B cell (primary cell): Measurements from ENCODE around the gene MDK. TPM values are rescaled to one million over a fixed set of nuclear protein-coding genes. Genes with fewer than 3 reads are reported as not detected.

Experiments
- ATAC-seq: fragments of 200-7000 bp; cut with Tn5 transposase; one replicate; pipeline ENCODE4 v1.10.0; 2021; ENCODE audit warnings: low read depth, mild to moderate bottlenecking, moderate number of reproducible peaks, moderate library complexity
- CTCF ChIA-PET: fragments of 350-600 bp; sonication (Branson Sonifier 250); formaldehyde crosslinking; loops from one replicate; lab custom pipeline; 2021; ENCODE audit warnings: antibody characterized with exemption, inconsistent platforms; lab: Charles Lee
- POLR2A ChIA-PET: fragments of 350-600 bp; sonication (Branson Sonifier 250); formaldehyde crosslinking; loops from one replicate; lab custom pipeline; 2021; ENCODE audit warnings: antibody characterized with exemption; lab: Charles Lee
- DNase-seq: peaks from one replicate; pipeline ENCODE4 v3.0.0; 2013
- H2AFZ ChIP-seq: 2 replicates; pipeline ENCODE4 v1.6.1; 2012; ENCODE audit warnings: mild to moderate bottlenecking, low read depth, low read length; ENCODE audit not compliant: insufficient read depth, poor library complexity, severe bottlenecking
- H3K27ac ChIP-seq, 2 donors: 1 replicate in 1 of 2; 2 replicates in 1 of 2; pipeline ENCODE4 v1.5.1; 2012 to 2013; ENCODE audit warnings: low read length in 2 of 2, mild to moderate bottlenecking in 2 of 2, moderate library complexity in 1 of 2
- H3K27me3 ChIP-seq, 4 experiments: fragments of 200-600 bp in 1 of 4; sonication (generic) in 1 of 4; replicated peaks in 1 of 4; 1 replicate in 2 of 4; 2 replicates in 2 of 4; pipeline versions ENCODE4 v1.6.1 to v1.7.0; 2013 to 2016; ENCODE audit warnings: low read length in 3 of 4, mild to moderate bottlenecking in 2 of 4, mixed read lengths in 1 of 4, moderate library complexity in 1 of 4; ENCODE audit not compliant: insufficient read depth in 4 of 4, control insufficient read depth in 3 of 4; ENCODE audit errors: control extremely low read depth in 1 of 4
- H3K36me3 ChIP-seq, 2 experiments: replicated peaks in 1 of 2; 1 replicate in 1 of 2; 2 replicates in 1 of 2; pipeline versions ENCODE4 v1.6.1 to v1.7.1; 2013; ENCODE audit warnings: low read length in 1 of 2; ENCODE audit not compliant: insufficient read depth in 2 of 2, control insufficient read depth in 1 of 2; ENCODE audit errors: control extremely low read depth in 1 of 2, extremely low read depth in 1 of 2
- H3K4me1 ChIP-seq, 2 donors: fragments of 200-600 bp in 1 of 2; sonication (generic) in 1 of 2; 1 replicate in 1 of 2; 2 replicates in 1 of 2; pipeline versions ENCODE4 v1.5.1 to v1.6.1; 2013 to 2017; ENCODE audit warnings: low read length in 2 of 2; ENCODE audit not compliant: control insufficient read depth in 2 of 2, insufficient read depth in 2 of 2
- H3K4me2 ChIP-seq: replicated peaks from 2 replicates; pipeline ENCODE3; 2012; ENCODE audit warnings: mild to moderate bottlenecking, low read depth, low read length; ENCODE audit not compliant: poor library complexity, severe bottlenecking
- H3K4me3 ChIP-seq, 5 experiments: fragments of 200-600 bp in 1 of 5; sonication (generic) in 1 of 5; 1 replicate in 3 of 5; 2 replicates in 2 of 5; pipeline versions ENCODE4 v1.5.1 to v1.7.0; 2011 to 2016; ENCODE audit warnings: low read length in 4 of 5, mild to moderate bottlenecking in 4 of 5, low read depth in 2 of 5, control low read depth in 1 of 5, moderate library complexity in 1 of 5; ENCODE audit not compliant: insufficient read depth in 1 of 5; ENCODE audit errors: control extremely low read depth in 1 of 5, extremely low read depth in 1 of 5
- H3K79me2 ChIP-seq: fragments of 200-600 bp; sonication (generic); one replicate; pipeline ENCODE4 v1.6.0; 2016; ENCODE audit warnings: low read length; ENCODE audit not compliant: control insufficient read depth, insufficient read depth
- H3K9ac ChIP-seq: fragments of 200-600 bp; sonication (generic); 2 replicates; pipeline ENCODE4 v1.6.1; 2017; ENCODE audit warnings: mild to moderate bottlenecking, low read length, moderate library complexity
- H3K9me3 ChIP-seq, 3 donors: one replicate each; pipeline versions ENCODE4 v1.6.1 to v1.7.1; 2013; ENCODE audit warnings: low read length in 2 of 3; ENCODE audit not compliant: control insufficient read depth in 2 of 3, insufficient read depth in 1 of 3; ENCODE audit errors: control extremely low read depth in 1 of 3
- H4K20me1 ChIP-seq: 2 replicates; pipeline ENCODE4 v1.6.0; 2012; ENCODE audit warnings: mild to moderate bottlenecking, low read length; ENCODE audit not compliant: insufficient read depth, control insufficient read depth, poor library complexity, severe bottlenecking
- H3K27ac Mint-ChIP-seq: one replicate; pipeline ENCODE4 v1.8.0; 2021; ENCODE audit warnings: mixed read lengths
- H3K27me3 Mint-ChIP-seq: one replicate; pipeline ENCODE4 v1.8.0; 2021; ENCODE audit warnings: mixed read lengths
- H3K4me1 Mint-ChIP-seq: one replicate; pipeline ENCODE4 v1.8.0; 2021; ENCODE audit warnings: mixed read lengths
- H3K4me3 Mint-ChIP-seq: one replicate; pipeline ENCODE4 v1.8.0; 2021; ENCODE audit warnings: mixed read lengths
- H3K9me3 Mint-ChIP-seq: one replicate; pipeline ENCODE4 v1.8.0; 2022; ENCODE audit warnings: mixed read lengths; ENCODE audit not compliant: insufficient read depth
- EZH2 ChIP-seq: IDR thresholded peaks from 2 replicates; pipeline ENCODE4 v1.6.1; 2012; ENCODE audit warnings: borderline replicate concordance, low read depth, mild to moderate bottlenecking, moderate library complexity, low read length; ENCODE audit not compliant: insufficient read depth, poor library complexity, severe bottlenecking
- WGBS: methylation state at CpG from one replicate; pipeline ENCODE4 v1.1.5; 2013; ENCODE audit warnings: missing lambda C conversion rate; ENCODE audit not compliant: insufficient coverage; 5-methylcytosine and 5-hydroxymethylcytosine counted together
- intact Hi-C: fragments of 100-400 bp; cut with micrococcal nuclease; formaldehyde crosslinking; loops from one replicate; pipeline ENCODE4 v1.10.0; 2022
- polyA plus RNA-seq: library from polyadenylated mRNA; depleted of rRNA; stranded (reverse); fragments of >200 nt; gene quantifications from 2 replicates; pipeline ENCODE4 v1.2.3, GENCODE V29; 2012
- total RNA-seq, 2 donors: library from RNA; stranded (reverse); fragments of 120-200 nt in 1 of 2; gene quantifications; 1 replicate in 1 of 2; 2 replicates in 1 of 2; pipeline versions ENCODE4 v1.2.3 to v1.2.4, GENCODE V29; 2013 to 2022
- TF ChIP-seq, protein P1 (sequence below): fragments of 200-600 bp; IDR thresholded peaks from one replicate; pipeline ENCODE4 v1.8.0; 2022; ENCODE audit warnings: antibody characterized with exemption, mild to moderate bottlenecking

Gene MDK
- total and polyA plus RNA-seq, 2 donors (not counting 1 experiment from before 2014, with no cell fraction given) = 1.5 to 2.6 TPM

DNA sequence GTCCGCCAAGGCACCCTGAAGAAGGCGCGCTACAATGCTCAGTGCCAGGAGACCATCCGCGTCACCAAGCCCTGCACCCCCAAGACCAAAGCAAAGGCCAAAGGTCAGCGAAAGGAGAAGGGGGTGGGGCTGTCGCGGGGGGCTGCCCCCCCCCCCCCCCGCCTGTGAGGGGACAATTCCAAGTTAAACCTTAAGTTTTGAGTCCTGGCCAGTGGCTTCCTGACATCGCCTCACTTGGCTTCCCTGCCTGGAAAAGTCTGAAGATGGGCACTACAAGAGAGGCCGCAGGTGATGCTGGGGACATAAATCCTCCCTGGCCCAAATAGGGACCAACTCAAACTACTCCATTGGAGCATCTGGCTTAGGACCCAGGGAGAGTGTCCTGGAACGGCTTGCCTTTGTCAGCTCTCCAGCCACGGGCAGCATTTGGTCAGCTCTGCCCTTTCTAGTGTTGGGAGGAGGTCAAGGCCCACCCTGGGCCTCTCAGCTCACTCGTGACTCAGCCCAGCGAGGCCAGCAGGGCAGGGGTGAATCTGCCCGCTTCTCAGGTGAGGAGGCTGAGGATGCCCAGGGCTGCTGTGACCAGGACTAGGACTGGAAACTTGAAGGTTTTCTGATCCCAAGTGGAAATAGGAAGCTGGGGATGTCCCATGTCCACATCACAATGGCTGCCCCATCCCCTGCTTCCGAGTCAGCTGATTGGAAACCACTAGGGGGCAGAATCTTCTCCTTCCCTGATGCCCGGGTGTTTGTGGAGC lies 1.4 kb downstream of the MDK start:
- TF ChIP-seq, protein P1, sequence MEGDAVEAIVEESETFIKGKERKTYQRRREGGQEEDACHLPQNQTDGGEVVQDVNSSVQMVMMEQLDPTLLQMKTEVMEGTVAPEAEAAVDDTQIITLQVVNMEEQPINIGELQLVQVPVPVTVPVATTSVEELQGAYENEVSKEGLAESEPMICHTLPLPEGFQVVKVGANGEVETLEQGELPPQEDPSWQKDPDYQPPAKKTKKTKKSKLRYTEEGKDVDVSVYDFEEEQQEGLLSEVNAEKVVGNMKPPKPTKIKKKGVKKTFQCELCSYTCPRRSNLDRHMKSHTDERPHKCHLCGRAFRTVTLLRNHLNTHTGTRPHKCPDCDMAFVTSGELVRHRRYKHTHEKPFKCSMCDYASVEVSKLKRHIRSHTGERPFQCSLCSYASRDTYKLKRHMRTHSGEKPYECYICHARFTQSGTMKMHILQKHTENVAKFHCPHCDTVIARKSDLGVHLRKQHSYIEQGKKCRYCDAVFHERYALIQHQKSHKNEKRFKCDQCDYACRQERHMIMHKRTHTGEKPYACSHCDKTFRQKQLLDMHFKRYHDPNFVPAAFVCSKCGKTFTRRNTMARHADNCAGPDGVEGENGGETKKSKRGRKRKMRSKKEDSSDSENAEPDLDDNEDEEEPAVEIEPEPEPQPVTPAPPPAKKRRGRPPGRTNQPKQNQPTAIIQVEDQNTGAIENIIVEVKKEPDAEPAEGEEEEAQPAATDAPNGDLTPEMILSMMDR = no peak
- no peak for TF ChIP-seq EZH2
- peaks cover 14 to 16% of the 10 kb centered on the region in 2 donors for H3K4me1 ChIP-seq
- no peaks in the 10 kb centered on the region for H3K79me2 ChIP-seq
- WGBS = 80% methylated on average over 12 of the region's 18 CpGs
- POLR2A ChIA-PET = no interaction called here
- H3K4me3 Mint-ChIP-seq = peak overlapping the region; percentile 83
- no peak overlapping the region for H3K27ac Mint-ChIP-seq
- DNase-seq (no peak), ATAC-seq (no peak)
- H4K20me1 ChIP-seq = no peaks in the 10 kb centered on the region
- H2AFZ ChIP-seq = peak overlapping the region; percentile 59
- CTCF ChIA-PET = interaction anchor here (0.6 kb wide), 1 partner anchor 124 kb away, joined by 3 read pairs; no protein-coding TSS in a partner anchor
- H3K36me3 ChIP-seq = no peaks in the 10 kb centered on the region
- peaks cover 0 to 61% (median 32%) of the 10 kb centered on the region in 4 experiments for H3K27me3 ChIP-seq
- intact Hi-C loops = loop anchor here (5.0 kb wide), 1 partner anchor 36 kb away; the partner anchor contains the start of gene DGKZ
- peaks cover 45% of the 10 kb centered on the region for H3K27me3 Mint-ChIP-seq
- H3K27ac ChIP-seq = no peak overlapping the region
- no peaks in the 10 kb centered on the region for H3K9me3 Mint-ChIP-seq
- H3K4me2 ChIP-seq = peak overlapping the region; percentile 100
- peaks cover 0 to 29% (median 0%) of the 10 kb centered on the region in 3 donors for H3K9me3 ChIP-seq
- peak overlapping the region in 2 of 5 experiments; percentile 50 to 58 for H3K4me3 ChIP-seq
- peaks cover 12% of the 10 kb centered on the region for H3K4me1 Mint-ChIP-seq
- H3K9ac ChIP-seq = peak overlapping the region; percentile 57

DNA sequence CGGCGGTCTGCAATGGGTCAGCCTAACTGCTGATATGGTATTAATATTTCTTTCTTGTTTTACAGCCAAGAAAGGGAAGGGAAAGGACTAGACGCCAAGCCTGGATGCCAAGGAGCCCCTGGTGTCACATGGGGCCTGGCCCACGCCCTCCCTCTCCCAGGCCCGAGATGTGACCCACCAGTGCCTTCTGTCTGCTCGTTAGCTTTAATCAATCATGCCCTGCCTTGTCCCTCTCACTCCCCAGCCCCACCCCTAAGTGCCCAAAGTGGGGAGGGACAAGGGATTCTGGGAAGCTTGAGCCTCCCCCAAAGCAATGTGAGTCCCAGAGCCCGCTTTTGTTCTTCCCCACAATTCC lies 1.9 kb downstream of the MDK start:
- no CpG with 5 or more reads among the region's 7 CpGs for WGBS
- no peak for DNase-seq
- Histone ChIP-seq H3K27me3 (peaks cover 0 to 67% (median 34%) of the 10 kb centered on the region in 4 experiments), H2AFZ (no peak overlapping the region), H3K9ac (no peak overlapping the region), H3K4me2 (no peak overlapping the region), H4K20me1 (no peaks in the 10 kb centered on the region), H3K36me3 (no peaks in the 10 kb centered on the region), H3K79me2 (no peaks in the 10 kb centered on the region), H3K4me1 (peaks cover 14 to 19% of the 10 kb centered on the region in 2 donors), H3K9me3 (peaks cover 0 to 26% (median 0%) of the 10 kb centered on the region in 3 donors), H3K27ac (no peak overlapping the region), H3K4me3 (no peak overlapping the region)
- ATAC-seq = no peak
- intact Hi-C loops = loop anchor here (5.0 kb wide), 1 partner anchor 36 kb away; the partner anchor contains the start of gene DGKZ
- peaks cover 50% of the 10 kb centered on the region for H3K27me3 Mint-ChIP-seq
- H3K4me1 Mint-ChIP-seq = peaks cover 12% of the 10 kb centered on the region
- H3K27ac Mint-ChIP-seq = no peak overlapping the region
- TF ChIP-seq EZH2 = no peak
- TF ChIP-seq, protein P1 = no peak
- peak overlapping the region; percentile 29 for H3K4me3 Mint-ChIP-seq
- CTCF ChIA-PET = interaction anchor here (0.6 kb wide), 1 partner anchor 124 kb away, joined by 3 read pairs; no protein-coding TSS in a partner anchor
- POLR2A ChIA-PET = no interaction called here
- no peaks in the 10 kb centered on the region for H3K9me3 Mint-ChIP-seq
